NK-92 (cell line): ENCODE measurements around the gene SLC9A9.

Experiments
- DNase-seq: peaks from one replicate; lab custom pipeline; 2025; ENCODE audit not compliant: unreplicated experiment; lab: John Stamatoyannopoulos, UW

SLC9A9 gene

DNA sequence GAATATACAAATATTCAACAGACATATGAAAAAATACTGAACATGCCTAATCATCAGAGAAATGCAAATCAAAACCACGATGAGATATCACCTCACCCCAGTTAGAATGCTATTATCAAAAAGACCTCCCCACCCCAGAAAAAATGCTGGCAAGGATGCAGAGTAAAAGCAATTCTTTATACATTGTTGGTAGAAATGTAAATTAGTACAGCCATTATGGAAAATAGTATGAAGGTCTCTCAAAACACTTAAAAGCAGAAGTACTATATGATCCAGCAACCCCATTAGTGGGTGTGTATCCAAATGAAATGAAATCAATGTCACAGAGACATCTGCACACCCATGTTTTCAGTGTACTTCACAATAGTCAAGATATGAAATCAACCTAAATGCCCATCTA, 420.0 kb downstream of the SLC9A9 start:
- DNase-seq: no peak

- DNase-seq: no peak
These were observed 420.6 kb downstream of the SLC9A9 start for GRCh38 chr3:143427631-143428030.

DNA sequence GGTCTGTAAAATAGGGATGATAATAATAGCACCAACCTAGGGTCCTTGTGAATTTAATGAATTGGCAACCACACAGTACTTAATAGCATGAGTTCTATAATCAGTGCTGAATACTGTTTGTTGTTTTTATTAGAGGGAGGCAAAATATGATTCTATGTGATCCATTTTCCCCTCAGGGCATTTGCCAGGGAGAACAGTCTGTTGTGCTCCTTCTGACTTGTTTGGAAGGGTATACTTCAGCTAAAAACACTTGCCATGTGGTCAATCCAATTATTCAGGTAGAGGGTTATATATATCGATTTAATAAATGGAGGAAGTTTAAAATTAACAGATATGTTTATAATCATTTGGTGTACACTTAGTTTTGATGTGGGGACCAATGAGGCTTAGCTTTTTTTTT, 423.4 kb downstream of the SLC9A9 start:
- no peak for DNase-seq

DNA sequence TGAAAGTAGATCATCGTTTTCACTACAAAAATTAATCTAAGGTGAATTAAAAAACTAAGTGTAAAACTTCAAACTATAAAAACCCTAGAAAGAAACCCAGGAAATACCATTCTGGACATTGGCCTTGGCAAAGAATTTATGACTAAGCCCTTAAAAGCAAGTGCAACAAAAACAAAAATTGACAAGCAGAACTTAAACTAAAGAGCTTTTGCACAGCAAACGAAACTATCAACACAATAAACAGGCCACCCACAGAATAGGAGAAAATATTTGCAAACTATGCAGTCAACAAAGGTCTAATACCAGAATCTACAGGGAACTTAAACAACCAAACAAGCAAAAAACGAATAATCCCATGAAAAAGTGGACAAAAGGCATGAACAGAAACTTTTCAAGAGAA, 426.7 kb downstream of the SLC9A9 start:
- no peak for DNase-seq

- DNase-seq: no peak
These were observed 428.7 kb downstream of the SLC9A9 start for GRCh38 chr3:143419611-143420010.

DNA sequence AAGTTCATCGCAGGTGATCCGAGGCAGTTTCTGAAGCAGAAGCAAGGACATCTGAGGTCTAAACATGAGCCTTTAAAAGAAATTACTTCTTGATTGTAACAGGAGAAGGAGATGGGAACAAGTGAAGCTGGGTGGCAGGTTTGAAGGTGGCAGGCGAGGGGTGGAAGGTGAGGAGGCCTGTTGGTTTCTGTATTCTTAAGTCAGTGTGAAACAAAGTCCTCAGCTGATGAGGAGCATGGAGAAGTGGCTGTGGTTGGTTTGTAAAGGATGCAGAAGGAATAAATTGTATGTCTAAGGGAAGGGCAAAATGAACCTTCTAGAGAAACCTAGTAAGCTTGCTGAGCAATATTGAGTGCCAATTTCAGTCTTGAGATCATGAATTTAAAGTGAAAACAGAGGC, 429.9 kb downstream of the SLC9A9 start:
- DNase-seq: no peak

DNA sequence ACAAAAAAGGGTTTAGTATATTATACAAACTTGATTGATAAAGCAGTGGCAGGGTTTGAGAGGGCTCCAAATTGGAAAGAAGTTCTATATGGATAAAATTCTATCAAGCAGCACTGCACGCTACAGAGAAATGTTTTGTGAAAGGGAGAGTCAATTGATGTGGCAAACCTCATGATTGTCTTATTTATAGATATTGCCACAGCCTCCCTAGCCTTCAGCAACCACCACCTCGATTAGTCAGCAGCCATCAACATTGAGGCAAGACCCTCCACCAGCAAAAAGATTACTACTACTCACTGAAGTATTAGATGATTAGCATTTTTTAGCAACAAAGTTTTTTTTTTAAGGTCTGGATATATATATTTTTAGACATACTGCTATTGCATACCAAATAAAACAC, 432.0 kb downstream of the SLC9A9 start:
- DNase-seq: no peak

GRCh38 chr3:143414571-143415253, 433.6 kb downstream of the SLC9A9 start:
- DNase-seq: no peak

- DNase-seq: no peak
These were observed 434.9 kb downstream of the SLC9A9 start for GRCh38 chr3:143413372-143413771.

DNA sequence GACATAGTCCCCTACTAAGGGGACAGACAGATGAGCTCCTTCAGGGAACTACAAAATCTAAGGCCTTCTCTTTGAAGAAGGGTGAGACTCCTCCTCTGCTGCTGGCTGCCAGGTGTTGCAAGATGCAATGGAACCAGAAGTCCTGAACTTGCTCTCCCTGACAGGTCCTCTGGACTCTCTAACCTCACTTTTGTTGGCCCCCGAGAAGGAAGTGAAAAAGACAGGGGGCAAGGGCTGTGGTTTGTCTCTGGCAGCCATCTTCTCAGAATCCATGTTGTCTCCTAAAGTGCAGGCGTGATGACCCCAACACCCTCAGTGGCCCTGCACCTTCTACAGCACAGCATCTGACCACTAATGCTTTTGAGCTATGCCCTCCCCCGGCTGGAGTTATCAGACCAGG, 436.2 kb downstream of the SLC9A9 start:
- no peak for DNase-seq

GRCh38 chr3:143410259-143410658, 438.0 kb downstream of the SLC9A9 start:
- DNase-seq: no peak

- no peak for DNase-seq
These were observed 439.5 kb downstream of the SLC9A9 start for GRCh38 chr3:143408771-143409170.

DNA sequence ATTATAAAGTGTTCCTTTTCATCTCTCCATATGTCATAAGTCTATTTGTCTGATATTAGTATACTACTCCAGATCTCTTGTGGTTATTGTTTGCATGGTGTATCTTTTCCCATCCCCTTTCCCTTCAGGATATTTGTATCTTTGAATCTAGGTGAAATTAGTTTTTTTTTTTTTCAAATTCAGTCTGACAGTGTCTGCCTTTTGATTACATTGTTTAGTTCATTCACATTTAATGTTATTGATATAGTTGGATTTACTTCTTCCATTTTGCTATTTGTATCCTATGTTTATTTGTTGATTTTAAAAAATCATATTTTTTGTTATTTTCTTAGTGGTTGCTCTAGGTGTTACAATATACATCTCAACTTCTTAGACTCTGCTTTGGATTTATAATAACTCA, 445.7 kb downstream of the SLC9A9 start:
- no peak for DNase-seq

GRCh38 chr3:143396790-143397189, 451.5 kb downstream of the SLC9A9 start:
- DNase-seq: no peak

GRCh38 chr3:143389388-143389787, 458.9 kb downstream of the SLC9A9 start:
- DNase-seq: no peak

- no peak for DNase-seq
These were observed 460.8 kb downstream of the SLC9A9 start for GRCh38 chr3:143387425-143387824.

DNA sequence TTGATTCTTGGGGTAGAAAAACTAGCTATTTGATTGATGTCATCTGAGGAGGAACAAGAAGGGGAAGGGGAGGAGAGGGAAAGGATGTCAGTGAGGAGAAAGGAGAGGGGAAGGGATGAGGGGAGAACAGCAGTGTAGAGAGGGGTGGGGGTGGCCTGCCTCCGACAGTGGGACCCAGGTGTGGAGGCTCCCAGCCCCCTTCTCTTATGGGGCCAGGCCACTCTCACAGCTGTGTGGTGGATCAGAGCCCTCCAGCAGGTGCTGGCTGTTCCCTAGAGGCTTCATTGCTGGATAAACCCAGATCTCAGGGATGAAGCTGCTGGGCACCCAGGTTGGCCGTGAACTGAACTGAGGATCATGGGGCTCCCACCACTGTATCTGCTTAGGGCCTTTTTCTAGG, 464.2 kb downstream of the SLC9A9 start:
- DNase-seq: no peak

DNA sequence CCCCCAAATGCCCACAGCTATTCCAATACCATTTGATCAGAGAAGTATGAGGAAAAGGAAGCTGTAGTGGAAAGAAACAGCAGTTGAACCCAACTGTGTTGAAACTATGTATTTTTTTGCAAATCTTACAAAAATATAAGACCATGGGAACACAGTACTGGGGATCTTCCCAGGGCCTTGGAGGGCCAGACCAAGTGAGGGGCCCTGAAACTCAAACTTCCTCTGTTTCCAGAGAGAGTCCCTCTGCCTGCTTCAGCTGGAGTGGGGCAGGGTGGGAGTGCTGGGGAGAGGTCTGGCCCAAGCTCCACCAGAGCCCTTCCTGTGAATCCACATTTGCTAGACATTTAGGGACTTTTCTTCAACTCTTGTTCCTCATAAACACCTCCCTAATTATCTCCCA, 464.8 kb downstream of the SLC9A9 start:
- no peak for DNase-seq

- DNase-seq: no peak
These were observed 465.5 kb downstream of the SLC9A9 start for GRCh38 chr3:143382816-143383215.

DNA sequence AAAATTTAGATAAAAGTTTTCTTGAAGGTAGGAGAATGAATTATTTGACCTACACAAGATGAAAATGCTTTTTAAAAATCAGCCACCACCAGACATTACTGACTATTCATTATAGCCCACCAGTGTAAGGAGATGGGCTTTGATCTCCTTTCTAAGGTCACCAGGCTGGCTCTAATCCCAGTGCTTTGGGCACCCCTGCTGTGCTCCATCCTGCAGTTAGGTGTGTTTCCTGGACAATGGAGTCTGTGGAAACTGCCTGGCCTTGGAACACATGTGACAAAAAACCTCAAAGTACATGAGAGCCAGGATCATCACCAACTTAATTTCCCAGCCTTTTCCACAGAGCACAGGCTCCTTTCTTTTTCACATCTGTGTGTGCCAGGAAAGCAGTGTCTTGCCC, 467.8 kb downstream of the SLC9A9 start:
- no peak for DNase-seq

DNA sequence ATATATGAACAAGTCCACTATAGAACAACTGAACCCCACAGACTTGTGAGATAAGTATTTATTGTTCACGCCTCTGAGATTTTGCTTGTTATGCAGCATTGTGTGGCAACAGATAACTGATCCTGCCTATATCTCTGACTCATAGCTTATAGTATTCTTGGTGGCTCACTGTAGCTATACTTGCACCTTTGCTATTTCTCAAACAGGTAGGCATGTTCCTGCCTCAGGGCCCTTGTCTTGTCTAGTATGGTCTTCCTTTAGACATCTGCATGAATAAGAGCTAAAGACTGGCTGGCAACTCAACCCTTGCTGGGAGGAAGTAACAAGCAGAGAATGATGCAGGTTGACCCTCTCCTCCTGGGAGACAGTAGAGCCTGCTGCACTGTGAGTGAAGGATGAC, 472.6 kb downstream of the SLC9A9 start:
- DNase-seq: no peak

DNA sequence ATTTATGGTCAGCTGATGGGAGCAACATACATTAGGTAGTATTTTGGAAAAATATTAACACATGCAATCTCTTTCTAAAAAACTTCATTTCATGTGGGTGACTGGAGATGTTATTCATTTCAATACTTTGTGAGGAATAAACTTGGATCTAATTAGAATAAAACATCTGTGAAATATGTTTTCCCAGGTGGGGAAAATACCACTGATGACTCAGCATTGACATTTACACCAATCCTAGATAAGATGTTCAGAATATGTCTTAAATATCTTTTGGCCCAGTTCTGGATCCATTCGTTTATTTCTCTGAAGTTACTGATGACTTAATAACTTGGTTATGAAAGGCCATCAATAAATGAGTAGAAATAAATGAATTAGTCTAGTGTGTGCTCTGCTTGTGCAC, 481.1 kb downstream of the SLC9A9 start:
- DNase-seq: no peak

- DNase-seq: no peak
These were observed 481.6 kb downstream of the SLC9A9 start for GRCh38 chr3:143366672-143367071.

DNA sequence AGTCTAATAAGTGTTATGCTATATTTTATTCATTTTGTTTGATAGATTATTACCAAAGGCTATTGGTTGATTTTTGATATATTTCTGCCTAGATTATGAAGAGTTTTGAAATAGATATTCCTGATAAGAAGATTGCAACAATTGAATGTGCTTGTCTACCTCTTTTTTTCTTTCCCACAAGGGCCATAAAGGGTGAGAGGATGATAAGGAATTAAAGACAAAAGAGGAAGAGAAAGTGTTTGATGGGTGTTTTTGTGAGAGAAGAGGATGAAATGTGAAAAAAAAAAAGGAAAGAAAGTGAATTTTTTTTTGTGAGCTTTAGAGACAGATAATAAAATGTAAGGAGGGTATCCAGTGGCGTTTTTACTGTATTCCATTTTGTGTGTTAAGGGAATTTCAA, 484.3 kb downstream of the SLC9A9 start:
- DNase-seq: no peak
